ENCODE results near the gene DOK7. TPM values are rescaled to one million over a fixed set of nuclear protein-coding genes. Genes with fewer than 3 reads are reported as not detected.

The DOK7 gene
- total and polyA plus RNA-seq, 9 donors = 11.4 to 23.9 (median 17.6) TPM

DNA sequence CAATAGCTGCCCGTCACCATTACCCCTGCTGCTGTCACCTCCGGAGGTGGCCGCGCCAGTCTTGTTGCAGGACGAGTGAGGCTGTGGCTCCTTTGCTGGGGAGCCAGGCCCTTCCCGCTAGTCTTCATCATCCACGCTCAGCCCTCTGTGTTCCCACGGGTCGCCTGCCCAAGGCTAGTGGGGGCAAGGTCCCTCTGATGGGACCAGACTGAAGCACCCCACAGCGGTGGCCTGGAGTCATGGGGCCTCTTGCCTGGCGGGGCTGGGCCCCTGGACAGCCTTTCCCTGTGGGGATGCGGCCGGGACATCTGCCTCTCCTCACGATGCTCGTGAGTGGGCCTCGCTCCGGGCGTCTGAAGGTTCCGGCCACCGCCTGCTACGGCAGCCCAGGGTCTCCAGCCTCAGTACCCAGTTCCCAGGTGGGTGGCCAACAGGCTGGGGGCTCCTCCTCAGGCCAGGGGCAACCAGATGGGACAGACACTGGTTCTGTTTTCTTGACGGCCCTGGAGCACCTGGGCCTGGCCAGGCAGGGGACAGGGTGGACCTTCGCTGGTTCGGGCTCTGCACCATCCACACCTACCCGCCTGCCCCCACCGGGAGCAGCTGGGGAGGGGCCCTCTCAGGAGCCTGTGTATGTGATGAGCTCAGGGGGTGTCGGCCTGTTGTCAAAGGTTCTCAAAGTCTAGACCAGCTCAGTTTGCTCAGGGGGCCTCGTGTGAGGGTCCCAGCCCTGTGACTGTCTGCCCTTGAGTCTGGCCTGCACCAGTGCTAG, 32.3 kb downstream of the DOK7 start:
- WGBS (ENCODE audit: insufficient coverage) = 73% methylated on average over 27 of the region's 28 CpGs

DNA sequence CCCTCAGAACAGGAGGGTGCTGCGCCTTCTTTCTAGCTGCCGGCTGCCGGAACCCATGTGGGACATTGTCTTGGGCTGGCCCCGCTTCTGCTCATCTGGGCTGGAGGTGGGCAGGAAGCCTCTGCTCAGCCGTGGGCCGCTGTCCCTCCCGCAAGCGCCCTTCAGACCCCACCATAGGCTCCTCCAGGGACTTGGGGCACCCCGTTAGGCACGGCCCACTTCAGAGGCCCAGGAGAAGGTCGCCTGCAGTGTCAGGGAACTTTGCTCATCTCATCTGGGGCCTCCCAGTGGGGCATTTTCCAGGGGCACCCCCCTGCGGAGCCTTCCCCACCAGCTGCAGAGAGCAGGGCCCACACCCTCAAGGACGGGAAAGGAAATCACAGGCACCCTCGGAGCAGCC, 32.9 kb downstream of the DOK7 start:
- no peak for DNase-seq
- Histone ChIP-seq H3K9me3 (replicated peaks; ENCODE audit: control insufficient read depth, low read depth, low read length) (no peaks in the 10 kb centered on the region), H3K27ac (ENCODE audit: low read length) (no peak overlapping the region), H3K36me3 (ENCODE audit: control insufficient read depth, insufficient read depth, low read length) (peaks cover 23% of the 10 kb centered on the region), H3K4me1 (ENCODE audit: control insufficient read depth, insufficient read depth, low read length) (peaks cover 20% of the 10 kb centered on the region), H3K27me3 (ENCODE audit: control insufficient read depth, insufficient read depth, low read length) (peaks cover 14% of the 10 kb centered on the region), H3K4me3 (ENCODE audit: low read length) (no peak overlapping the region)
- WGBS (ENCODE audit: insufficient coverage) = 75% methylated on average over 9 of the region's 14 CpGs

More for the DNA sequence above, 32.3 kb downstream of the DOK7 start:
- no peak overlapping the region for H3K4me3 ChIP-seq (ENCODE audit: low read length)
- no peak overlapping the region for H3K27ac ChIP-seq (ENCODE audit: low read length)
- peaks cover 14% of the 10 kb centered on the region for H3K27me3 ChIP-seq (ENCODE audit: control insufficient read depth, insufficient read depth, low read length)
- H3K9me3 ChIP-seq (replicated peaks; ENCODE audit: control insufficient read depth, low read depth, low read length) = no peaks in the 10 kb centered on the region
- DNase-seq = no peak
- peaks cover 20% of the 10 kb centered on the region for H3K4me1 ChIP-seq (ENCODE audit: control insufficient read depth, insufficient read depth, low read length)
- peaks cover 20% of the 10 kb centered on the region for H3K36me3 ChIP-seq (ENCODE audit: control insufficient read depth, insufficient read depth, low read length)

DNA sequence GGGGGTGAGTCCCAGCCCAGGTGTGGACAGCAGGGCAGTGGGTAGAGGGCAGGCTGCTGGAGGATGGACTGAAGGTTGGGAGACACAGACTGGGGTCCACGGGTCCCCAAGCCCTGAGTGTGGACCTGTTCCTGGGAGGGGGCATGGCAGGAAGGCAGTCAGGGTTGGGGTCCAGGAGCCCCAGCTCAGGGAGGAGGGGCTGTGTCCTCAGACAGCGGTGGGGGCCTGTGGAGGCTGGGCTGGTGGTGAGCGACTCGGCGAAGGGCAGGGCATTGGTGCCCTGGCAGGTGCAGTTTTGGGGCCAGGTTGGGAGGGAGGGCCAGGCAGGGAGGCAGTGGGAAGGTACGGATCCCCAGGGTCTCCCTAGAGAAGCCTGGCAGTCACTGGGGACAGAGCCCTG, 34.0 kb downstream of the DOK7 start:
- Histone ChIP-seq H3K27me3 (ENCODE audit: control insufficient read depth, insufficient read depth, low read length) (peaks cover 8% of the 10 kb centered on the region), H3K36me3 (ENCODE audit: control insufficient read depth, insufficient read depth, low read length) (peaks cover 28% of the 10 kb centered on the region), H3K27ac (ENCODE audit: low read length) (no peak overlapping the region), H3K4me1 (ENCODE audit: control insufficient read depth, insufficient read depth, low read length) (peaks cover 18% of the 10 kb centered on the region), H3K4me3 (ENCODE audit: low read length) (no peak overlapping the region), H3K9me3 (replicated peaks; ENCODE audit: control insufficient read depth, low read depth, low read length) (no peaks in the 10 kb centered on the region)
- WGBS (ENCODE audit: insufficient coverage) = 85% methylated on average over 6 of the region's 6 CpGs
- no peak for DNase-seq

DNA sequence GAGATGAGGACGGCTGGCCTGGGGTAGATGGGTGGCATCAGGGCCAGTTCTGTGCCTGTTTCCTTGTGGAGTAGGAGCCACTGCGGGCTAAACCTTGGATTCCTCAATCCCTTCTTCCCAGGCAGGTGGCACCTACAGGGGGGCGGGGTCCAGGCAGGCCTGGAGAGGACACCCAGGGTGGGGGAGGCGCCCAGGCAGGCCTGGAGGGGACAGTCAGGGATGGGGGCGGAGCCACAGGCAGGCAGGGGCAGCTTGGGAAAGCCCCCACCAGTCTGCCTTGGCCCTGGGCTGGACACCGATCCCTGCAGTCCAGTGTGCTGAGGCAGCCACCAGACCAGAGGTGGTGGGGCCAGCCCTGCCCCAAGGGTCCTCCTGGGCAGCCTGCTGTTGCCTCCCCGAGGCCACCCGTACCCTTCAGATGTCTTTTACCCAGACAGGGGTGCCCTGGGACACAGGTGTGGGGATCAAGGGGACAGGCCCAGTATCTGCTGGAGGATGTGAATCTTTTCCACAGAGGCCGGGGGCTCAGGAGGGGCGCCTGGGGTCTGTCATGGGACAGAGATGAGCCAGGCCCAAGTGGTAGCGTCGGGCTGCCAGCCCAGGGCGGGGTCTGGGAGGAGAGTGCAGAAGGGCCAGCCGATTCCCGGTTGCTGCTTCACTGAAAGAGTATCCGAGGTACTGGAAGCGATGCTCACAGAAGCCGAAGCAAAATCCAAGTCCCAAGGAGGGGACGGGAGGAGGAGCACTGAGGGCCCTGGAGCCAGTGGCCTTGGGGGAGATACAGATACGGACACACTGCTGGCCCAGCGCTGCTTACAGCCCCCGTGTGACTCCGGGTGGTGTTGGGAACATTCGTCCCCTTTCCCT, 34.6 kb downstream of the DOK7 start:
- no peak for DNase-seq
- WGBS (ENCODE audit: insufficient coverage) = 54% methylated on average over 22 of the region's 24 CpGs
- Histone ChIP-seq H3K27ac (ENCODE audit: low read length) (no peak overlapping the region), H3K9me3 (replicated peaks; ENCODE audit: control insufficient read depth, low read depth, low read length) (no peaks in the 10 kb centered on the region), H3K36me3 (ENCODE audit: control insufficient read depth, insufficient read depth, low read length) (peaks cover 28% of the 10 kb centered on the region), H3K27me3 (ENCODE audit: control insufficient read depth, insufficient read depth, low read length) (peaks cover 6% of the 10 kb centered on the region), H3K4me3 (ENCODE audit: low read length) (no peak overlapping the region), H3K4me1 (ENCODE audit: control insufficient read depth, insufficient read depth, low read length) (peaks cover 13% of the 10 kb centered on the region)

DNA sequence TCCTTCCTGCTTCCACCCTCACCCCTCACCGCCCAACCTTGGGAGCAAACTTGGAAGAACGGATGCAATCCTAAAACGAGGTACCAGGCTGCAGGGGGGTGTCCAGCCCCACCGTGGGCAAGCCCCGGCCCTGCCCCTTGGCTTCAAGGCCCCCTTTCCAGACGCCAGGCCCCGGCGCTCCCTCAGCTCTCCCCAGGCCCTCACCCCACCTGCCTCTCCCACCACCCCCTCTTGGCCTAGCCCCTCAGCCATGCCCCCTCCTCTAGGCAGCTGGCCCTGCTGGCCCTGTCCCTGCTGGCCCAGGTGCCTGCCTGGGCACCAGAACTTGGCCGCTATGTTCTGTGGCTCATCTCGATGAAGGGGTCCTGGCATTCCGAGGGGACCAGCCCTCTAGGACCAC, 35.3 kb downstream of the DOK7 start:
- Histone ChIP-seq H3K27me3 (ENCODE audit: control insufficient read depth, insufficient read depth, low read length) (peaks cover 1% of the 10 kb centered on the region), H3K9me3 (replicated peaks; ENCODE audit: control insufficient read depth, low read depth, low read length) (no peaks in the 10 kb centered on the region), H3K4me3 (ENCODE audit: low read length) (no peak overlapping the region), H3K4me1 (ENCODE audit: control insufficient read depth, insufficient read depth, low read length) (peaks cover 10% of the 10 kb centered on the region), H3K27ac (ENCODE audit: low read length) (no peak overlapping the region), H3K36me3 (ENCODE audit: control insufficient read depth, insufficient read depth, low read length) (peaks cover 28% of the 10 kb centered on the region)
- 54% methylated on average over 9 of the region's 11 CpGs for WGBS (ENCODE audit: insufficient coverage)
- no peak for DNase-seq

DNA sequence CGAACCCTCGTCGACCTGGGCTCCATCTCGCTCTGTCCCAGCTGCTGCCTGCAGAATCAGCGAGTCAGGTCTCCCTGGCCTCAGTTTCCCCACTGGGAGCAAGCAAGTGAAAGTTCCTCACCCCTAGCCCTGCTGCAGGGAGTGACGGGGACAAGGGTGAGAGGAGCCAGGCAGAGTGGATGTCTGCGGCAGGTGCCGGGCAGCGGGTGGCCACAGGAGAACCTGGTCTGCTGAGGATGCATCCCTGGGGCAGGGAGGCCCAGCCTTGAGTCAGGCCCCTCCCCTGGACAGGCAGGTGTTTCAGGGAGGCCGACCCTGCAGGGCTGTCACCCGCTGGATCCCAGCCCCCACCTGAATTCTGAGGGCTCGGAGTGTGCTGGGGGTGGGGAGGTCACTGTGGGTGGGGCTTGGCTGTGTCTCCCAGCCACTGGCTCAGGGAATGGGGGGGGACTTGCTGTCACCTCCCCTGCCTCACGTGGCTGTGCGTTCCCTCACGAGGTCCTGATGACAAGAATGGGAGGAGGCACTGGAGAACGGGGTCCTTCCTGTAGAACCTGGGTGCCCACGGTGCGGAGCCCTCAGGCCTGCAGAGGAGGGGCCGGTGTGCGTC, 35.9 kb downstream of the DOK7 start:
- no peak overlapping the region for H3K27ac ChIP-seq (ENCODE audit: low read length)

DNA sequence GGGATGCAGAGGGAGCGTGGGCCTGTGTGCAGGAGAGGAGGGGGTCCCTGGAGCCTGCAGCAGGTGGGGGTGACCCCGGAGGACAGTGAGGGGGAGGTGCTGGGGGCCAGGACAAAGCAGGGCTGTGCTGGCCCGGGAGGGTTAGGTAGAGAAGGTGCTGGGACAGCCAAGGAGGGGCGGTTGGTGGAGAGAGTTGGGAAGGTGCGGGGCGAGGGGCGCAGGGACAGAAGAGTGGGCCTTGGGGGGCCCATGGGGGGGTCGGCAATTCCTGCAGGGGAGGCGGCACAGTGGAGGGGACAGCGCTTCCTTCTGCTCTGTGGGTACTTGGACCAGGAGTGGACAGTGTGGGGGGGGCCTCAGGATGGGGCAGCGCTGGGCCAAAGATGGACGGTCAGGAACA, 36.6 kb downstream of the DOK7 start:
- no peaks in the 10 kb centered on the region for H3K9me3 ChIP-seq (replicated peaks; ENCODE audit: control insufficient read depth, low read depth, low read length)
- no peak overlapping the region for H3K27ac ChIP-seq (ENCODE audit: low read length)
- peaks cover under 1% of the 10 kb centered on the region for H3K4me1 ChIP-seq (ENCODE audit: control insufficient read depth, insufficient read depth, low read length)
- no peak for DNase-seq
- no peaks in the 10 kb centered on the region for H3K27me3 ChIP-seq (ENCODE audit: control insufficient read depth, insufficient read depth, low read length)
- peaks cover 30% of the 10 kb centered on the region for H3K36me3 ChIP-seq (ENCODE audit: control insufficient read depth, insufficient read depth, low read length)
- 80% methylated on average over 12 of the region's 12 CpGs for WGBS (ENCODE audit: insufficient coverage)
- H3K4me3 ChIP-seq (ENCODE audit: low read length) = no peak overlapping the region

More for the DNA sequence above, 35.9 kb downstream of the DOK7 start:
- DNase-seq = no peak
- Histone ChIP-seq H3K9me3 (replicated peaks; ENCODE audit: control insufficient read depth, low read depth, low read length) (no peaks in the 10 kb centered on the region), H3K27me3 (ENCODE audit: control insufficient read depth, insufficient read depth, low read length) (no peaks in the 10 kb centered on the region), H3K4me3 (ENCODE audit: low read length) (no peak overlapping the region), H3K4me1 (ENCODE audit: control insufficient read depth, insufficient read depth, low read length) (peaks cover 8% of the 10 kb centered on the region), H3K36me3 (ENCODE audit: control insufficient read depth, insufficient read depth, low read length) (peaks cover 29% of the 10 kb centered on the region)
- 74% methylated on average over 15 of the region's 20 CpGs for WGBS (ENCODE audit: insufficient coverage)

- H3K4me1 ChIP-seq (ENCODE audit: control insufficient read depth, insufficient read depth, low read length) = no peaks in the 10 kb centered on the region
- no peak for DNase-seq
- peaks cover 29% of the 10 kb centered on the region for H3K36me3 ChIP-seq (ENCODE audit: control insufficient read depth, insufficient read depth, low read length)
- no peak overlapping the region for H3K27ac ChIP-seq (ENCODE audit: low read length)
- H3K27me3 ChIP-seq (ENCODE audit: control insufficient read depth, insufficient read depth, low read length) = no peaks in the 10 kb centered on the region
- 91% methylated on average over 15 of the region's 17 CpGs for WGBS (ENCODE audit: insufficient coverage)
- no peak overlapping the region for H3K4me3 ChIP-seq (ENCODE audit: low read length)
- H3K9me3 ChIP-seq (replicated peaks; ENCODE audit: control insufficient read depth, low read depth, low read length) = no peaks in the 10 kb centered on the region
These were observed 37.0 kb downstream of the DOK7 start for GRCh38 chr4:3500111-3500510.

GRCh38 chr4:3500634-3501101, 37.6 kb downstream of the DOK7 start:
- Histone ChIP-seq H3K9me3 (replicated peaks; ENCODE audit: control insufficient read depth, low read depth, low read length) (no peaks in the 10 kb centered on the region), H3K36me3 (ENCODE audit: control insufficient read depth, insufficient read depth, low read length) (peaks cover 34% of the 10 kb centered on the region), H3K27me3 (ENCODE audit: control insufficient read depth, insufficient read depth, low read length) (no peaks in the 10 kb centered on the region), H3K27ac (ENCODE audit: low read length) (no peak overlapping the region), H3K4me1 (ENCODE audit: control insufficient read depth, insufficient read depth, low read length) (no peaks in the 10 kb centered on the region), H3K4me3 (ENCODE audit: low read length) (no peak overlapping the region)
- no peak for DNase-seq
- WGBS (ENCODE audit: insufficient coverage) = 72% methylated on average over 26 of the region's 29 CpGs

Measured in muscle of leg (tissue), 11 donors.